Trophoblast cell (in vitro differentiated cells and primary cell): ENCODE results near the gene SLC7A6OS. TPM values are rescaled to one million over a fixed set of nuclear protein-coding genes. Genes with fewer than 3 reads are reported as not detected.

Source experiments
- DNase-seq, 2 donors: peaks; one replicate each; pipeline ENCODE4 v3.0.0-alpha.2; 2016
- H2AFZ ChIP-seq: 2 replicates; pipeline ENCODE4 v1.6.1; 2013; ENCODE audit warnings: low read length, moderate library complexity, mild to moderate bottlenecking; ENCODE audit not compliant: insufficient read depth, poor library complexity
- H2AK5ac ChIP-seq: 2 replicates; pipeline ENCODE4 v1.6.1; 2013; ENCODE audit warnings: mild to moderate bottlenecking, low read length
- H2BK120ac ChIP-seq: 2 replicates; pipeline ENCODE4 v1.6.1; 2013; ENCODE audit warnings: low read length, mild to moderate bottlenecking, moderate library complexity; ENCODE audit not compliant: insufficient read depth, poor library complexity
- H2BK12ac ChIP-seq: 2 replicates; pipeline ENCODE4 v1.6.1; 2013; ENCODE audit warnings: mild to moderate bottlenecking, low read length, moderate library complexity
- H2BK5ac ChIP-seq: 2 replicates; pipeline ENCODE4 v1.6.1; 2013; ENCODE audit warnings: low read length, low read depth, moderate library complexity, mild to moderate bottlenecking; ENCODE audit not compliant: poor library complexity
- H3K14ac ChIP-seq: 2 replicates; pipeline ENCODE4 v1.6.1; 2013; ENCODE audit warnings: mild to moderate bottlenecking, low read length
- H3K18ac ChIP-seq: 2 replicates; pipeline ENCODE4 v1.6.1; 2013; ENCODE audit warnings: mild to moderate bottlenecking, low read length
- H3K23ac ChIP-seq: 2 replicates; pipeline ENCODE4 v1.6.1; 2013; ENCODE audit warnings: low read length
- H3K27ac ChIP-seq: 2 replicates; pipeline ENCODE4 v1.5.1; 2013; ENCODE audit warnings: low read depth, mild to moderate bottlenecking, inconsistent platforms, low read length, moderate library complexity
- H3K27me3 ChIP-seq: 2 replicates; pipeline ENCODE4 v1.6.1; 2013; ENCODE audit warnings: inconsistent platforms, mild to moderate bottlenecking, low read length, moderate library complexity; ENCODE audit not compliant: insufficient read depth
- H3K36me3 ChIP-seq, 2 experiments: 1 replicate in 1 of 2; 2 replicates in 1 of 2; pipeline ENCODE4 v1.6.1; 2013; ENCODE audit warnings: low read length in 2 of 2, mild to moderate bottlenecking in 2 of 2, moderate library complexity in 1 of 2; ENCODE audit not compliant: insufficient read depth in 2 of 2, control insufficient read depth in 1 of 2
- H3K4ac ChIP-seq: 2 replicates; pipeline ENCODE4 v1.6.1; 2013; ENCODE audit warnings: low read depth, mild to moderate bottlenecking, low read length, moderate library complexity
- H3K4me1 ChIP-seq, 2 experiments: 1 replicate in 1 of 2; 2 replicates in 1 of 2; pipeline ENCODE4 v1.6.1; 2013; ENCODE audit warnings: low read length in 2 of 2, mild to moderate bottlenecking in 2 of 2, moderate library complexity in 1 of 2; ENCODE audit not compliant: insufficient read depth in 2 of 2, control insufficient read depth in 1 of 2
- H3K4me2 ChIP-seq: 2 replicates; pipeline ENCODE4 v1.6.1; 2013; ENCODE audit warnings: inconsistent platforms, mild to moderate bottlenecking, low read length, moderate library complexity
- H3K4me3 ChIP-seq: 2 replicates; pipeline ENCODE4 v1.5.1; 2013; ENCODE audit warnings: mild to moderate bottlenecking, low read depth, low read length, inconsistent platforms
- H3K79me1 ChIP-seq: one replicate; pipeline ENCODE4 v1.6.1; 2013; ENCODE audit warnings: low read length
- H3K79me2 ChIP-seq: 2 replicates; pipeline ENCODE4 v1.6.1; 2013; ENCODE audit warnings: low read length, mild to moderate bottlenecking; ENCODE audit not compliant: control insufficient read depth, insufficient read depth, poor library complexity
- H3K9ac ChIP-seq: 2 replicates; pipeline ENCODE4 v1.6.1; 2013; ENCODE audit warnings: mild to moderate bottlenecking, low read length
- H3K9me3 ChIP-seq: 2 replicates; pipeline ENCODE4 v1.6.1; 2013; ENCODE audit warnings: low read depth, mild to moderate bottlenecking, control low read depth, inconsistent platforms, low read length; ENCODE audit not compliant: insufficient read depth
- H4K12ac ChIP-seq: 2 replicates; pipeline ENCODE4 v1.6.1; 2013; ENCODE audit warnings: low read depth, mild to moderate bottlenecking, low read length, moderate library complexity
- H4K8ac ChIP-seq: 2 replicates; pipeline ENCODE4 v1.6.1; 2013; ENCODE audit warnings: low read depth, mild to moderate bottlenecking, low read length, moderate library complexity
- H4K91ac ChIP-seq: one replicate; pipeline ENCODE4 v1.6.1; 2013; ENCODE audit warnings: low read depth, mild to moderate bottlenecking, low read length, moderate library complexity
- WGBS: extraction: QIAGEN DNeasy Blood & Tissue Kit; methylation state at CpG from one replicate; pipeline ENCODE4 v1.1.7; 2013; ENCODE audit warnings: missing lambda C conversion rate; ENCODE audit not compliant: insufficient read length, insufficient coverage; ENCODE audit errors: extremely low coverage; 5-methylcytosine and 5-hydroxymethylcytosine counted together
- polyA plus RNA-seq: library from polyadenylated mRNA; stranded (reverse); fragments of 200-250 nt; gene quantifications from 2 replicates; pipeline ENCODE4 v1.2.3, GENCODE V29; 2013

SLC7A6OS gene
- 8.8 and 9.9 TPM in 2 replicates for polyA plus RNA-seq

DNA sequence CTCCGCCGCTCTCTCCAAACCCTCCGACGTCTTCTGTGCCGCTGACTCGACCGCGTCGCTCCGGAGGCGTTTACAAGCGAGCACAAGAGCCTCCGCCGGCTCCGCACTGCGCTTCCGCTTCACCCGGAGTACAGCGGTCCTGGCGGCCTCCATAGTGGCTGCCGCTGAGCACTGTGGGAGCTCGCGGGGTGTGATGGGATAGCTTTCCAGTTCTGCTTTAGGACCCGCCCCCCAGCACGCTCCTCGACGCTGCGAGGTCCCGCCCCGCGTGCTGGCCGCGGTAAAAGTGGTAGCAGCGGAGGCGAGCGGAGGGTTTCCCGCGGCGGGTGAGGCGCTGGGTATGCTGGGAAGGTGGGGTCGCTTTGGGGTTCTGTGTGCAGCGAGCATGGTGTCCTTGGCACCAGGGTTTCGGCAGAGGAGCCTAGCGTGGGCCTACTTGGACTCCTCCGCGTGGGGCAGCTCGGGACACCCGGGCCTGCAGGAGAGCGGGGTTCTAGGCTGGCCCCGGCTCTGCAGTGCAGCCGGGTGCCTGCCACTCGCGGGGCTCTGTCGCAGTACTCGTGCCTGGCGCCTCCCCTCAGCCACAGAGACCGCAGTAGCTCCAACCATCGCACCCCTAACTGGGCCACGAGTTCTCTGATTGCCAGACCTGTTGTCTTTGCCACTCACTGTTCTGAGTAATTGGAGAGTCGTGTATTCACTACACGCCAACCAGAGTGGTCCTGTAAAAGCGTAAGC, at the start of gene SLC7A6OS, which contains the start of gene PRMT7:
Gene SLC7A6OS, minus strand, starts transcription at position 173 of the 738 bp plus-strand sequence. Its CDS starts 20 bp downstream, at position 153.
Gene PRMT7, plus strand, starts transcription at position 246 of the 738 bp plus-strand sequence. CDS start 4,961 bp downstream, outside the sequence.
- H3K9ac ChIP-seq = peak within 1 kb of the TSS; percentile 85
- H3K27ac ChIP-seq = peak within 1 kb of the TSS; percentile 44
- peak; percentile 87 to 88 for DNase-seq
- peaks cover 6% of the 10 kb centered on the region for H3K79me1 ChIP-seq
- peaks cover 10% of the 10 kb centered on the region for H3K79me2 ChIP-seq
- H3K23ac ChIP-seq = no peak within 1 kb of the TSS
- H3K18ac ChIP-seq = peak within 1 kb of the TSS; percentile 61
- peak within 1 kb of the TSS; percentile 75 for H3K14ac ChIP-seq
- H4K8ac ChIP-seq = peak within 1 kb of the TSS; percentile 61
- peak within 1 kb of the TSS; percentile 96 for H3K4me3 ChIP-seq
- peaks cover 0 to 7% of the 10 kb centered on the region in 2 experiments for H3K4me1 ChIP-seq
- H4K12ac ChIP-seq = peak within 1 kb of the TSS; percentile 39
- H4K91ac ChIP-seq = peak within 1 kb of the TSS; percentile 44
- H3K36me3 ChIP-seq = peaks cover 17 to 18% of the 10 kb centered on the region in 2 experiments
- H3K9me3 ChIP-seq = no peaks in the 10 kb centered on the region
- peak within 1 kb of the TSS; percentile 13 for H3K4ac ChIP-seq
- H3K27me3 ChIP-seq = no peaks in the 10 kb centered on the region
- peak within 1 kb of the TSS; percentile 67 for H3K4me2 ChIP-seq
- H2BK120ac ChIP-seq = peak within 1 kb of the TSS; percentile 67
- WGBS = no CpG with 5 or more reads among the region's 62 CpGs
- H2AK5ac ChIP-seq = peak within 1 kb of the TSS; percentile 28
- peak within 1 kb of the TSS; percentile 58 for H2AFZ ChIP-seq
- H2BK5ac ChIP-seq = no peak within 1 kb of the TSS
- no peak within 1 kb of the TSS for H2BK12ac ChIP-seq

DNA sequence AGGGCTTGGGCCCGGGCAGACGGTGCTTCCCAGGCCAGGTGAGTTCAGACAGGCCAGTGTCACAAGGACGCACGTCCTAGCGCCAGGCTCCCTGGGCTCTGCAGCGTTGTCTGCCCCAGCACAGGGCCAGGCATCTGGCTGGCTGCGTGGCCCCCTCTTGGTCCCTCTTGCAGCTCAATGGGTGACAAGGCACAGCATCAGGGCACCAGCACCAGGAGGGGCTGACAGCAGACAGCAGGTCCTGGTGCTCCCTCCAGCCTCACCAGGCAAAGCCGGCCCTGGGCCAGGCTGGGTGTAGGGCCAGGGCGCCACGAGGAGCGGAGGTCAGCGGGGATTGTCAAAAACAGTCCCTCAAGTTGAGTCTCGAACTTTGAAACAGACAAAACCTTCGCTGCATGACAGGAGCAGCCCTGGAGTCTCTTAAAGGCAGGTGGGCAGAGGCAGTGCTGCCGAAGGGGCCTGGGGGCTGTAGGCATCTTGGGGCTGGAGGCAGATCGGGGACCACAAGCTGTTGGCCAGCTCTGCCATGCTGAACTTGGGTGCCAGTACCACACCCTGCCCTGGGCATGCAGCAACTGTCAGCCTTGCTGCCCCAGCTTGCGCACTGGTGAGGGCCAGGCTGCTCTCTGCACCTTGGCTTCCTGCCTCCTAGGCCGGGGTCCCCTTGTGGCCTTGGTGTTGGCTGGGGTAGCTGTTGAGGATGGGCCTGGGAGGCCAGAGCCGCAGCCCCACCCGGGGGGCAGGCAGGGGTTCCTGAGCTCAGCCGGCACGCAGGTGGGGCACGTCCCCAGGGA, 48.8 kb upstream of the SLC7A6OS start:
- Histone ChIP-seq H3K4me1 (peaks cover 7% of the 10 kb centered on the region in 2 experiments), H3K27ac (no peak overlapping the region), H3K9me3 (peaks cover 5% of the 10 kb centered on the region), H3K4ac (no peak overlapping the region), H3K79me1 (no peaks in the 10 kb centered on the region), H2BK5ac (no peak overlapping the region), H3K79me2 (no peaks in the 10 kb centered on the region), H3K36me3 (peaks cover 36 to 42% of the 10 kb centered on the region in 2 experiments), H3K27me3 (no peaks in the 10 kb centered on the region), H2BK120ac (no peak overlapping the region), H3K14ac (no peak overlapping the region), H3K9ac (no peak overlapping the region), H2AFZ (no peak overlapping the region), H4K91ac (no peak overlapping the region), H3K18ac (no peak overlapping the region), H2AK5ac (no peak overlapping the region), H3K4me3 (no peak overlapping the region), H4K12ac (no peak overlapping the region), H2BK12ac (no peak overlapping the region), H4K8ac (no peak overlapping the region), H3K23ac (no peak overlapping the region), H3K4me2 (no peak overlapping the region)
- DNase-seq = no peak
- no CpG with 5 or more reads among the region's 23 CpGs for WGBS

DNA sequence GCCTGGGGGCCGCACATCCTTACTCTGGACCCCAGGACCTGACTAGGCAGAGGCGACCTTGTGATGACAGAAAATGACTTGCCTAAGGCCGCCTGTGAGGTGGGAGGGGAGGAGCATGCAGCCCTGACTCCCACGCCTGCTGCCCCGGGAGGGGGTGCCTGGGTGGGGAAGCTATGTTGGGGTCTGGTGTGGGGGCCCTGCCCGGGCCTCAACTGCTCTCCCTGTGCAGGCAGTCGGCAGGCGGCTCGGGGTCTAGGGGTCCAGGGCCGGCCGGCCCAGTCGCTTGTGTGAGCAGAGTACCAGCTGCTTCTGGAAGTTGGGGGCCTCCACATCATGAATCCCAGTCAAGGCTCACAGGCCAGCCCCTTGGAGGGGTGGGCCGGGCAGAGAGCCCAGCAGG, 48.2 kb upstream of the SLC7A6OS start:
- Histone ChIP-seq H4K12ac (no peak overlapping the region), H2BK5ac (no peak overlapping the region), H3K4me2 (no peak overlapping the region), H3K4me3 (no peak overlapping the region), H3K18ac (no peak overlapping the region), H3K27me3 (no peaks in the 10 kb centered on the region), H3K27ac (no peak overlapping the region), H4K8ac (no peak overlapping the region), H4K91ac (no peak overlapping the region), H2BK120ac (no peak overlapping the region), H3K36me3 (peaks cover 43 to 47% of the 10 kb centered on the region in 2 experiments), H2AFZ (no peak overlapping the region), H3K23ac (no peak overlapping the region), H2BK12ac (no peak overlapping the region), H3K14ac (no peak overlapping the region), H3K79me1 (no peaks in the 10 kb centered on the region), H3K9ac (no peak overlapping the region), H3K4ac (no peak overlapping the region), H2AK5ac (no peak overlapping the region), H3K4me1 (peaks cover 4 to 5% of the 10 kb centered on the region in 2 experiments), H3K79me2 (no peaks in the 10 kb centered on the region), H3K9me3 (peaks cover 5% of the 10 kb centered on the region)
- no CpG with 5 or more reads among the region's 13 CpGs for WGBS
- DNase-seq = no peak

DNA sequence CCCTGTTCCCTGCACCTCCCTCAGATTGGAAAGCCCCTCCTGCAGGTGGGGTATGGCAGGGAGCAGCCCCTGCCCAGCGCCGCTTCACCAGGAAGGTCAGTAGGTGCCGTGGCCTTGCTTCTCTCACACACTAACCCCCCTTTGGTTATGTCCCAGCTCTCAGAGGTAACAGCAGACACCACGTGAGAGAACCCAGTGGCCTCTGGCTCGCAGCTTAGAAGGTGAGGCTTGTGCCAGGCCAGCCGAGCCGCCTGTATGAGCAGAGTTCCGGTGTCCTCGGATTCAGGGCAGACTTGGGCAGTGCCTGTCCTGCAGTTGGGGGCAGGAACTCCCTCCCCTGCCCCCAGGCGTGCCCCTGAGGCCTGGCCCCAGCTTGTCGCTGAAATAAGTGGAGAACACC, 47.2 kb upstream of the SLC7A6OS start:
- Histone ChIP-seq H3K4me1 (peaks cover 4 to 5% of the 10 kb centered on the region in 2 experiments), H3K4ac (no peak overlapping the region), H3K27ac (no peak overlapping the region), H4K91ac (no peak overlapping the region), H2BK12ac (no peak overlapping the region), H3K9ac (no peak overlapping the region), H2AK5ac (no peak overlapping the region), H3K23ac (no peak overlapping the region), H4K8ac (no peak overlapping the region), H3K9me3 (peaks cover 5% of the 10 kb centered on the region), H3K14ac (no peak overlapping the region), H3K27me3 (no peaks in the 10 kb centered on the region), H2AFZ (no peak overlapping the region), H3K4me2 (no peak overlapping the region), H3K79me2 (no peaks in the 10 kb centered on the region), H3K4me3 (no peak overlapping the region), H4K12ac (no peak overlapping the region), H2BK120ac (no peak overlapping the region), H2BK5ac (no peak overlapping the region), H3K79me1 (no peaks in the 10 kb centered on the region), H3K36me3 (peaks cover 53 to 56% of the 10 kb centered on the region in 2 experiments), H3K18ac (no peak overlapping the region)
- no CpG with 5 or more reads among the region's 11 CpGs for WGBS
- DNase-seq = no peak
